NCI-H524 treated with DMSO at 0.1 percent for 48 hours (cell line): ENCODE data around the gene CPT1A.

Experiments
- DNase-seq: peaks from one replicate; lab custom pipeline; 2025; lab: John Stamatoyannopoulos, UW

CPT1A gene

GRCh38 chr11:68798221-68798813, 43.4 kb downstream of the CPT1A start:
- DNase-seq, result no peak

GRCh38 chr11:68796801-68797200, 44.9 kb downstream of the CPT1A start:
- DNase-seq, result no peak

GRCh38 chr11:68792400-68792966, 49.2 kb downstream of the CPT1A start:
- no peak for DNase-seq

- DNase-seq, result no peak
Measured at GRCh38 chr11:68784653-68785052, 57.1 kb downstream of the CPT1A start.

GRCh38 chr11:68783216-68783821, 58.4 kb downstream of the CPT1A start:
- no peak for DNase-seq

- no peak for DNase-seq
Measured at GRCh38 chr11:68782711-68783110, 59.0 kb downstream of the CPT1A start.

GRCh38 chr11:68780829-68781228, 60.9 kb downstream of the CPT1A start:
- DNase-seq, result no peak

- DNase-seq, result no peak
Measured at GRCh38 chr11:68778205-68778604, 63.5 kb downstream of the CPT1A start.

GRCh38 chr11:68776442-68777235, 65.1 kb downstream of the CPT1A start:
- DNase-seq, result no peak

- DNase-seq, result no peak
Measured at GRCh38 chr11:68775951-68776388, 65.7 kb downstream of the CPT1A start.

- DNase-seq, result no peak
Measured at GRCh38 chr11:68774194-68774585, 67.5 kb downstream of the CPT1A start.

GRCh38 chr11:68773521-68774193, 68.1 kb downstream of the CPT1A start:
- DNase-seq, result no peak

GRCh38 chr11:68772936-68773335, 68.8 kb downstream of the CPT1A start:
- no peak for DNase-seq

- no peak for DNase-seq
Measured at GRCh38 chr11:68770781-68771180, 70.9 kb downstream of the CPT1A start.

GRCh38 chr11:68767672-68768071, 74.0 kb downstream of the CPT1A start:
- no peak for DNase-seq

- DNase-seq, result no peak
Measured at GRCh38 chr11:68766786-68767185, 74.9 kb downstream of the CPT1A start.

GRCh38 chr11:68764746-68765145, 77.0 kb downstream of the CPT1A start:
- no peak for DNase-seq

GRCh38 chr11:68763926-68764657, 77.6 kb downstream of the CPT1A start:
- DNase-seq, result no peak

- DNase-seq, result no peak
Measured at GRCh38 chr11:68763181-68763721, 78.5 kb downstream of the CPT1A start.

- no peak for DNase-seq
Measured at GRCh38 chr11:68762481-68762880, 79.2 kb downstream of the CPT1A start.

- DNase-seq, result no peak
Measured at GRCh38 chr11:68761801-68762200, 79.9 kb downstream of the CPT1A start.
